GM19035 (cell line): Measurements from ENCODE around the gene C9orf50.
"Not testable (repeated sequence)": the region's sequence is repeated elsewhere in the genome, so short reads cannot be mapped to it uniquely, and the experiment has no call there.

Source experiments
- ATAC-seq: cut with Tn5 transposase; IDR thresholded peaks from one replicate; pipeline ENCODE4 v1.9.1; 2021; ENCODE audit not compliant: unreplicated experiment

C9orf50 gene

GRCh38 chr9:129620669-129621295, at the start of gene C9orf50:
Gene C9orf50, minus strand, starts transcription at chr9:129621101. Its CDS starts 527 bp downstream, at chr9:129620574.
- ATAC-seq: no peak

GRCh38 chr9:129669946-129670345, 49.0 kb upstream of the C9orf50 start:
- no peak for ATAC-seq

GRCh38 chr9:129669141-129669718, 48.3 kb upstream of the C9orf50 start:
- no peak for ATAC-seq

- no peak for ATAC-seq
Observed at GRCh38 chr9:129667850-129668249, 46.9 kb upstream of the C9orf50 start.

GRCh38 chr9:129667378-129667777, 46.5 kb upstream of the C9orf50 start:
- ATAC-seq: no peak

GRCh38 chr9:129666575-129666974, 45.7 kb upstream of the C9orf50 start:
- ATAC-seq: no peak

GRCh38 chr9:129665814-129666520, 45.1 kb upstream of the C9orf50 start:
- no peak for ATAC-seq

- no peak for ATAC-seq
Observed at GRCh38 chr9:129665389-129665775, 44.5 kb upstream of the C9orf50 start, which contains the start of gene PRRX2. Gene PRRX2, plus strand, starts transcription at chr9:129665647. Its CDS starts 221 bp downstream, at chr9:129665868.

GRCh38 chr9:129664746-129665388, 44.0 kb upstream of the C9orf50 start:
- ATAC-seq: no peak

GRCh38 chr9:129662239-129662638, 41.3 kb upstream of the C9orf50 start:
- not testable (repeated sequence) for ATAC-seq

- ATAC-seq: no peak
Observed at GRCh38 chr9:129661029-129661428, 40.1 kb upstream of the C9orf50 start.

- no peak for ATAC-seq
Observed at GRCh38 chr9:129656795-129657390, 36.0 kb upstream of the C9orf50 start.

GRCh38 chr9:129655696-129656095, 34.8 kb upstream of the C9orf50 start:
- no peak for ATAC-seq

GRCh38 chr9:129655154-129655553, 34.3 kb upstream of the C9orf50 start:
- no peak for ATAC-seq

- no peak for ATAC-seq
Observed at GRCh38 chr9:129654554-129655040, 33.7 kb upstream of the C9orf50 start.

- ATAC-seq: no peak
Observed at GRCh38 chr9:129653823-129654553, 33.1 kb upstream of the C9orf50 start.

- no peak for ATAC-seq
Observed at GRCh38 chr9:129650680-129651235, 29.9 kb upstream of the C9orf50 start.

GRCh38 chr9:129649726-129650679, 29.1 kb upstream of the C9orf50 start:
- ATAC-seq: no peak

GRCh38 chr9:129648764-129649115, 27.8 kb upstream of the C9orf50 start:
- no peak for ATAC-seq
